SIG-M5 treated with dmso at 0.1 percent for 504 hours (cell line): ENCODE measurements around the gene LCP1.
"Not testable (repeated sequence)": the region's sequence is repeated elsewhere in the genome, so short reads cannot be mapped to it uniquely, and the experiment has no call there.

Experiments
- DNase-seq: peaks from one replicate; lab custom pipeline; 2025; ENCODE audit not compliant: unreplicated experiment; lab: John Stamatoyannopoulos, UW

LCP1 gene

GRCh38 chr13:46181840-46182490, at the start of gene LCP1:
Gene LCP1 (minus strand): TSS chr13:46182177. CDS start chr13:46159662, 22,515 bp downstream.
- DNase-seq = peak; percentile 94

DNA sequence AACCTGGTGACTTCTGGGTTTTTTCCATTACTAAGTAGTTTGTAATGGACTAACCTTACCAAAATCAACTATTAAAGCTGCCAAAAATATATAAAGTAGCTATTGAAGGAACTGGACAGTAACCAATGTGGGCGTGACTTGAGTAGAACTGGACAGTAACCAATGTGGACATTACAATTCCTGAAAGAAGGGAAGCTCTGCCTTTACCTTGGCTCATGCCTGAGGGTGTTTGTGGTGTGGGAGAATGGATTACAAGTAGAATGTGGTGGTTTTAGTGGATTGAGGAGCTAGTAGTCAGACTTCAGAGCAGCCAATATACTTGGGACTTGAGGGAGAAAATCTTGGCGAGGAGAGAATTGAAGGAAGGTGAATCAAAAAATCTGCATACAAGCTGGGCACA, 47.3 kb upstream of the LCP1 start:
- no peak for DNase-seq

GRCh38 chr13:46220234-46220633, 38.3 kb upstream of the LCP1 start:
- not testable (repeated sequence) for DNase-seq

DNA sequence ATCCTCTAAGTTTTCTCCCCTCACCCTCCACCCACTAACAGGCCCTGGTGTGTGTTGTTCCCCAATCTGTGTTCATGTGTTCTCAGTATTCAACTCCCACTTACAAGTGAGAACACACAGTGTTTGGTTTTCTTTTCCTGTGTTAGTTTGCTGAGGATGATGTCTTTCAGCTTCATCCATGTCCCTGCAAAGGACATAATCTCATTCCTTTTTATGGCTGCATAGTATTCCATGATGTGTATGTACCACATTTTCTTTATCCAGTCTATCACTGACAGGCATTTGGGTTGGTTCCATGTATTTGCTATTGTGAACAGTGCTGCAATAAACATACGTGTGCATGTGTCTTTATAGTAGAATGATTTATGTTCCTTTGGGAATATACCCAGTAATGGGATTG, 32.8 kb upstream of the LCP1 start:
- not testable (repeated sequence) for DNase-seq

GRCh38 chr13:46213242-46213641, 31.3 kb upstream of the LCP1 start:
- DNase-seq = no peak

- peak; percentile 82 for DNase-seq
These were observed 29.7 kb upstream of the LCP1 start, which contains the start of gene LRRC63 for GRCh38 chr13:46211483-46212351. Gene LRRC63 (plus strand): TSS chr13:46211928. CDS start chr13:46213035, 1,107 bp downstream.

GRCh38 chr13:46211116-46211482, 29.1 kb upstream of the LCP1 start:
- DNase-seq = peak; percentile 20

DNA sequence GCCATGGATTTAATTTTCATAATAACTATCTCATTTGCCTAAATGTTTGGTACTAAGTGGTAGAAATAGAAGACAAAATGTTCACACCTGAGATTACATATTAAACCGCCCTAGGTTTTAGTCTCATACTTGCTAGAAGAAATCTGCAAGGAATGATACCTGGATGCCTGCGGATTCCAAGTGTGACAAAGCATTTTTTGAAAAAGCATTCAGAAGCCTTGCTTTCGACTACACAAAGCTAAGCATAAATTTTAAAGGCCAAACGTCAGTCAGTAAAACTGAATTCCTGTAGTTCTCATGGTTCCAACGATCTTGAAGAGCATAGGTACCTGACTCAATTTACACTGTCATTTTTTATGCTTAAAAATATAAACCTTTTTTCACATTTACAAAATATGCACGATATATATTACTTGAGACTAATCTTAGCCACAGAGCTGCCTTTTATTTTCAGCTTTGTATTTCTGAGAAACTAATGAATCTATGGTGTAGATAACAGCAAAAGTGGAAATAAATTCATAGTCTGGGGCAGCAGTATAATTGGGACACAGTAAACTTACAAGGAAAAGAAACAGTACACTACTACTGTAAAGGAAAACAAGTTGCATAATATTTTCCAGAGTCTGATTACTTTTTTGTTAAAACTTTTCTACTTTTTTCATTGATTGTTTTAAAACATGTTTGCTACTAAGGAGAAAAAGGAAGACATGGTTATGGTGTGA, 28.5 kb upstream of the LCP1 start:
- no peak for DNase-seq

DNA sequence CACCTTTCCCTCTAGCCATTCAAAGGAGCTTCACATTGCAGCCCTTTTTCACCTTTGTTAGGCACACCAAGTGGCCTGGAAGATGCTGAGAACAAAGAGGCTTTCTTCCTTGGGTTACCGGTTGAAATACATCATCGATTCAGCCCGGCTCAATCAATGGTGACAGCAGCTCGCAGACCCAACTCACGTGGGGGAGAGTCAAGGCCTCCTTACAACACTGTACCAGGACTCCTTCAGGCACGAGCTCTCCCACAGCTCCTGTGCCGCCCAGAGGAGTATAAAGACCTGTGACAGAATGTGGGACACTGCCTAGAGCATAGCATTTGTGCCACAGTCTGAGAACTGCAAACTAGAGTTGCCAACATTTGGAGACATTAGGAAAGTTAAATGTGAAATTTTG, 25.9 kb upstream of the LCP1 start:
- DNase-seq = no peak

DNA sequence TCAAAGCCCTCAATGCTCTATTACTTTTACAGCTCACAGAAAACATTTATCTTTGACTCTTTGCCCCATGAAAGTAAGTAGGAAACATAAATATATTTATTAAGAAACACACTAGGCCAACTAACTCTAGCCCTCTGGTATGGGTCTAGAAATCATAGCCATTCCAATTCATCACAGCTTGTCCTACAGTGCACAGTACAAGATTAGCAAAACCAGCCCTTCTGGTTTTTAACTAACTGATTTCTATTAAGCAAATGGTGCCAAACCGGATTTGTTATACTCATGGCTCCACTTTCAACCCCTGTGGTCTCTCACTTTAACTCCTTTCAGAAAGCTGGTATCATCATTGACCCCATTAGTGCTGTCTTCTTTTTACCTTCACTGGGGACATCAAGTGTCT, 24.2 kb upstream of the LCP1 start:
- DNase-seq = no peak

- DNase-seq = no peak
These were observed 21.0 kb upstream of the LCP1 start for GRCh38 chr13:46202966-46203365.

- no peak for DNase-seq
These were observed 20.3 kb upstream of the LCP1 start for GRCh38 chr13:46202188-46202795.

GRCh38 chr13:46198696-46199193, 16.8 kb upstream of the LCP1 start:
- no peak for DNase-seq

GRCh38 chr13:46197299-46198048, 15.5 kb upstream of the LCP1 start:
- DNase-seq = no peak

- no peak for DNase-seq
These were observed 13.0 kb upstream of the LCP1 start for GRCh38 chr13:46195016-46195415.

- DNase-seq = peak; percentile 30
These were observed 10.4 kb upstream of the LCP1 start for GRCh38 chr13:46192412-46192811.

DNA sequence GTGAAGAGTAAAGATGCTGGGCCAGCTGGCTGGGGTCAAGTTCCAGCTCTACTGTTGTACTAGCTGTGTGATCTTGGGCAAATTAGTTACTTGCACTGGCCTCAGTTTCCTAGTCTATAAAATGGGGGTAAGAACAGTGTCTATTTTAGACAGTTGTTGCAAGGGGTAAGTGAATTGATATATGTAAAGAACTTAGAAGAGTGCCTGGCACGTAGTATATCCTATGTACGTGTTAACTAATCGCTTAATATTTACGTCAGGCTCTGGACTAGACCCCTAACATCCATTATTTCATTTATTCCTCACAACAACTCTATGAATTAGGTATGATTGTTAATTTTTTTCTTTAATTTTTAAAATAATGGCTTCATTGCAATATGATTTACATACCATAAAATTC, 3.7 kb upstream of the LCP1 start:
- no peak for DNase-seq

DNA sequence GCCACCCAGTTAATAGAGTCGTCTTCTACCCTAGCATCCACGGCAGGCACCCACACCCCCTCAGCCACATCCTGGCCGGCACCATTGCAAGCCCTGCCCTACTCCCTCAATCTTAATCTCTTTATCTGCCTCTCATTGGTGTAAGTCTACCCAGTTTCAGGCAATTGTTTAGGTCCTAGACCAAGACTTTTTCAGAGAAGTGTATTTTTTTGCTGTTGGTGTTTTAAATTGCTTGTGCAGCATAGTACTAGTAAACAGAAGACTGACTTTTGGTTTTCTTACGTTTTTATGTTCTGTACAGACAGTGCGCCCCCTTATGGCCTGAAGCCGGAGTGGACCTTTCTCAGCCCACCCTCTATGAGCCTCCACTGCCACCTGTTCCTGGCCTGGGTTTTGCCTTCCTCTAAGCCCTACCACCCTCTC, 2.3 kb upstream of the LCP1 start:
- peak; percentile 77 for DNase-seq

GRCh38 chr13:46183018-46183946, 1.3 kb upstream of the LCP1 start:
- no peak for DNase-seq
